ENCODE measurements around the gene TXN.

Gene TXN

GRCh38 chr9:110256380-110257096, at the start of gene TXN:
TXN (minus strand) TSS chr9:110256507; CDS start chr9:110256435, 72 bp downstream.
- no peak for FAIRE-seq

DNA sequence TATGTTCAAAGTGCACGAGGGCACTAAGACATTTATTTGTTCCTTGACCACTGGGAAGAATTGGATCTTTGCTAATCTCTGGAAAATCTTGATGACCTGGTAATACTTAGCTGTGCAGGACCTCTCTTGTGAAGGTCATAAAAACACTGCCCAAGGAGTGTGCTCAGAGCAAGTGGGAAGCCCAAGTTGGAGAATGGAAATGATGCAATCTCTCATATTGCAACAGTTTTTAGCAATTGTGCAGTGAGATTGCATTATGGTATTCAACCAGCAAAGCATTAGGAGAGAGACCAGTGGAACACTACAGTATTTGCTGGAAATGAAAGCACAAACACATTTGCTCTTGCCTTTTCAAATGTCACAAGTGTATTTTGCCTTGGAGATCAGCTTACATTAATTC, 46.8 kb upstream of the TXN start:
- FAIRE-seq = no peak

DNA sequence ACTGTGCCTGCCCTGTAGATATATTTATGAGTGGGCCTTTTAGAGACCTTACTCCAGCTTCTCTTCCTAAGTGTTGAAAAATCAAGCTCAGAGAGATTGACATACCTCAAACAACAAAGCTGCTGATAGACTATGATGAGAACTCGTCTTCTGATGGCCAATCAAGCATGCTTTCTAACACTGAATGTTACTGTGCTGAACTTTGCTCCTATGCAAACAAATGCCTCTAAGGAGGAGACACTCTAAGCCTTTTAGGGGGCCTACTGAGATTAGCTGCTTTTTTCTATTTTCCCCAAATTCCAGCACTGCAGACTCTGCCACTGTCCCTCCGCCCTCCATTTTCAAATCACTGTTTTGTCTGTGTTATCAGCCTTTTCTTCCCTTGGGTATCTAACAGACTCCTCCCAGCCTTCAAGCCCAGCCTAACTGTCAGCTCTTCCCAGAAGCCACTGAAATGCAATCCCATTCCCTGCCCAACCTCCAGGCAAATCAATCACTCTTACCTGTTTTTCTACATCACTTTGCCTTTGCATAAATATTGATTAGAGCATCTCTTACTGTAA, 41.8 kb upstream of the TXN start:
- FAIRE-seq = no peak

GRCh38 chr9:110293248-110293647, 36.9 kb upstream of the TXN start:
- no peak for FAIRE-seq

GRCh38 chr9:110291921-110292557, 35.7 kb upstream of the TXN start:
- FAIRE-seq = no peak

DNA sequence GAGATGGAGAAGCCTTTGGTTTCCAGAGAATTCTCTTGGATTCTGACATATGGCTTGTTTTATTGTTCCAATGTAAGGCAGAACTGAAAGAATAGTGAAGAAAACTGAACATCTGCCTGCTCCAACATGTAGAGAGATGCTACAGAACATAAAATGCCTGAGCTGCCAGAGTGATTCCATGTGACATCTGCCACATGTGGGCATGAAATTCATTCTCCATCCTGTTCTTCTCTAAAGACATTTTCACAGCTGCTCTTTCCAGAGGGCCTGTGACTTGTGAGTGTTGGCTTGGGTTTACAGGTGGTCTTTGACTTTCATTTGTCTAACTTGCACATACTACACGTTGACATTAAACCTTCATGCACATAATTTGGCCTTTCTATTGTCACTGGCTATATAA, 33.7 kb upstream of the TXN start:
- no peak for FAIRE-seq

DNA sequence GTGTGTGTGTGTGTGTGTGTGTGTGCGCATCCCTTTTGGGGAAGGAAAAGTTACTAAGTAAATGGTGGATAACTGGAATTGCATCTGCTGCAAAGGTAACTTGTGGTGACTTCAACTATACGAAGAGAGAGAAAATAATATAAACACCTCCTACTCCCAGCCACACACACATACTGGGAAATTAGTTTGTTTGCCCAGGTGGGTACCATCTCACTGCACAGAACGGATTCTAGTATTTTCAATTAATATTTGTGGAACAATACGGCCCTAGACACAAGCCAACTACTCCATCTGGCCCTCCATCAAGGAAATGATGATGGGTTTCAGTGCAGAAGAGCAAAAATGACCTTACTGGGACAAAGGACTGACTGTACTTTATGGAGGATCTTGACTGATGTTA, 32.2 kb upstream of the TXN start:
- FAIRE-seq = no peak

GRCh38 chr9:110287289-110287680, 31.0 kb upstream of the TXN start:
- FAIRE-seq = no peak

GRCh38 chr9:110284211-110284844, 28.0 kb upstream of the TXN start:
- FAIRE-seq = no peak

DNA sequence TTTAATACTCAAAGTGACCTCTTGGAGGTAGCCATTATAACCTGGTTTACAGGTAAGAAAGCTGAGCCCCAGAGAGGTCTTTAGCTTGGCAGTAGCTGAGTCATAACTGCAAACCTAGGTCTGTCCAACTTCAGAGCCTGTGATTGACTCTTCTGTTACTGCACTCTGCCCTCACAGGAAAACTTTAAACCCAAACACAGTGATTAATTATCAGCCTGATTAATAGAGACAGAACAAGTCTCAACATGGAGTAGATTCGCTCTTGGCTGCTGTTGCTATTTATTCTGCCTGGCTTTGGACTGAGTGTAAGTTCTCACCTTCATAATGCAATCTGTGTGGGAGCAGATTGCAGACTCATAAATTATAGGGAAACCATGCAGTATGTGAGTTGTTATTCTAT, 27.4 kb upstream of the TXN start:
- no peak for FAIRE-seq

DNA sequence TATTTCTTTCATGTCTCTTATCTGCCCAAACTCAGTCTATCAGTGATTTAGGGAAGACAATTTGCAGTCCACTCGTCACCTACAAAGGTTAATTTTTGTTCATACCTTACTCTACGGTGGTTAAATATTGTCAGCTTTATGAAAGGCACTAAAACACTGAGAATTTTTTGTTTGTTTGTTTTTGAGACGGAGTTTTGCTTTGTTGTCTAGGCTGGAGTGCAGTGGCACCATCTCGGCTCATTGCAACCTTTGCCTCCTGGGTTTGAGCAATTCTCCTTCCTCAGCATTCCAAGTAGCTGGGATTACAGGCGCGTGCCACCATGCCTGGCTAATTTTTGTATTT, 26.4 kb upstream of the TXN start:
- FAIRE-seq = no peak

GRCh38 chr9:110282018-110282738, 25.9 kb upstream of the TXN start:
- no peak for FAIRE-seq

- FAIRE-seq = no peak
These were observed 21.9 kb upstream of the TXN start for GRCh38 chr9:110278080-110278707.

DNA sequence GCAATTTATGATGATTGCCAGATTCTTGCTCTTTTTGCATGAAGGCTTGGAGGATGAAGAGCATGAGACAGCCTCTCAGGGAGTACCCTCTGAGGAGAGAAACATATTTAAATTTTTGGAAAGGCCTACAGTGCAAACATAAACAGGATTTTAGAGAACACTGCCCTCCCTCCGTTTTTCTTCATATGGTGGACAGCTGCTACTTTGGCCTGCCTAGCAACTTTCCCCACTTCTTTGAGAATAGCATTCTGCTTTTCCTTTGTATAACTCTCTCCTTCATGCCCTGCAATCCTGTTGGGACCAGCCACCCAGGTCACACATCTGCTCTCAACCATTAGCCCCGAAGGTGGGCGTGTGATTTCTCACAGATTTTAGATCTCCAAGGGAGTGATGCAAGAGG, 20.5 kb upstream of the TXN start:
- no peak for FAIRE-seq

DNA sequence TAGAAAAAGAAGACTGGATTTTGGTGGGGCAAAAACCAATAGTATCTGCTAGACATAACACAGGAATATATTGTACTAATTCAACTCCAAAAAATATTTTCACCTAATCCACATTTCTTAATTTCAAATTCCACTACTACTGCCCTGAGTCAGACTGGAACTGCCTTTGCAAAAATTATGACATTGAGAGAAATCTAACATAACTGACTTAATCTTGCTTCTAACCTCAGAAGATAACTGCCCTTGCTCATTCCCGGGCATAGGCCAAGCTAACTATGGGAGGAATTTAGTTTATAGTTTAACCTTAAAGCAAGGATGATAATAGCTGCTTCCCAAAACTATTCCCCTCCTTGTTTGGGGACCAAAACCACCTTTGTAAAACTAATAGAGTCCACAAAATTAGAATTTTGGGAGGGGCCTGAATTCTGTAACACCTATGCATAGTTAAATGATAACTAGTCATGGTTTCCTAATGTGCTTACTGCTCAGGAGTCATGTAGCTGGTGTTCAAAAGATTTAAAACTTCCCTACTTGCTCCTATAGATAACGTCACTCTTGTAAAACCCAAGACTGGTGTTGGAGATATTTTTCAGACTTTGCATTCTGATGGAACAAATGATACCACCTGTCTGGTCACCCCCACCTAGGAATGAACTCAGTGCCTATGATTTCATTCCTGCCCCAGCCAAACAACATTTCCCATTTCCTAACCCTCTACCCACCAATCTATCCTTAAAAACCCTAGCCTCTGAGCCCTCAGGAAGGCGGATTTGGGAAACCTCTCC, 14.1 kb upstream of the TXN start:
- FAIRE-seq = no peak

GRCh38 chr9:110266795-110267194, 10.5 kb upstream of the TXN start:
- FAIRE-seq = no peak

DNA sequence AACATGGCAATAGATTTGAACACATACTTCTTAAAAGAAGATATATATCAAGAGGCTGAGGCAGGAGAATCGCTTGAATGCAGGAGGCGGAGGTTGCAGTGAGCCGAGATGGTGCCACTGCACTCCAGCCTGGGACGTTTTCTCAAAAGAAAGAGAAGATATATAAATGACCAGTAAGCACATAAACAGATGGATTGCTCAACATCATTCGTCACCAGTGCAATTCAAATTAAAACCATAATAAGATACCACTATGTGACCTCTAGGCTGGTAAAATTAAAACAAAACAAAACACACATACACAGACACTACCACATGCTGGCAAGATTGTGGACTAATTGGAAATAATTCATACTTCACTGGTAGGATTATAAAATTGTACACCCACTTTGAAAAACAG, 5.3 kb upstream of the TXN start:
- no peak for FAIRE-seq

GRCh38 chr9:110260911-110261310, 4.6 kb upstream of the TXN start:
- FAIRE-seq = no peak

GRCh38 chr9:110259566-110259965, 3.3 kb upstream of the TXN start:
- FAIRE-seq = no peak

DNA sequence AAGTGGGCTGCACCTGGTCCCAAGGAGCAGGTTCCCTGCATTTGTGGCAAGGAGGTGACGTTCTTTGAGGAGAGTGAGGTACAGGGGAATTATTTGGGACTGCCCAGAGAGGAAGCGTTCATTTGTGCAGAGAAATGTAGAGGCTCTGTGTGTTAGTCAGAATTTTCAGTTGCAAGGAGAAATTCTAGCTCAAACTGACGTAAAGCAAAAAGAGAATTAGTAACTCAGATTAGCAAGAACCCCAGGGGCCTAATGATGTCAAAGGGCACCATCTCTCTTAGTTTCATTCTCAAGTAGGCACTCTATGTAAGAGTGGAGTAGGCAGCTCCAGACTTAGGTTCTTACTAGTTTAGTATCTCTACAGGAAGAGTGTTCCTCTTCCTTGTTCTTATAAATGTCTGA, 2.4 kb upstream of the TXN start:
- FAIRE-seq = no peak

DNA sequence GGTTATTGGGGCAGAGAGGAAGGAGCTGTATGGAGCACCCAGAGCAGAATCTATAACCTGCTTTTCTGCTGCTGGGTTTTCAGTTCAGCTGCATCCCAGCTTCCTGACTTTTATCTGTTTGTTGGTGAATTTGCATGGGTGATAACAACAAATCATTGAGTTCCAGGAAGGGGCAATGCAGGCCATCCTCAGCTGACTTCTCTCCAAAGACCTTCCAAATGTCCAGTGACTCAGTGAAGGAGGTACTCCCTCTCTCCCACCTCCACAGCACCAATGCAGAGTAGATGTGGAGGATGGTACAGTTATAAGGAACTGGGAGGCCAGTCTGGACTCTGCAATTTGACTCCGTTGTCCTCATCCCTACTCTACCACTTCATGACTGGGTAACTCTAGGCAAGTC, 1.6 kb upstream of the TXN start:
- FAIRE-seq = no peak
